Keratinocyte (primary cell): ENCODE data around the gene PRSS12. TPM values are rescaled to one million over a fixed set of nuclear protein-coding genes. Genes with fewer than 3 reads are reported as not detected.
"Not testable (repeated sequence)": the region's sequence is repeated elsewhere in the genome, so short reads cannot be mapped to it uniquely, and the experiment has no call there.

Experiments
- DNase-seq: peaks from one replicate; pipeline ENCODE4 v3.0.0-alpha.2; 2011; ENCODE audit warnings: low read depth, missing footprints, low spot score
- FAIRE-seq: peaks from 2 replicates; lab custom pipeline; 2011; peaks lifted over from hg19 to GRCh38; lab: Jason Lieb, UNC
- H2AFZ ChIP-seq: 2 replicates; pipeline ENCODE4 v1.6.0; 2012; ENCODE audit warnings: low read length, control low read depth, inconsistent platforms; ENCODE audit not compliant: control insufficient read depth
- H3K27ac ChIP-seq: 2 replicates; pipeline ENCODE4 v1.5.1; 2011; ENCODE audit warnings: low read length; ENCODE audit not compliant: control insufficient read depth, insufficient read depth
- H3K27me3 ChIP-seq: 3 replicates; pipeline ENCODE4 v1.6.0; 2011; ENCODE audit warnings: low read length; ENCODE audit not compliant: control insufficient read depth, insufficient read depth; ENCODE audit errors: extremely low read depth
- H3K36me3 ChIP-seq, 2 experiments: 2 replicates in 1 of 2; 3 replicates in 1 of 2; pipeline ENCODE4 v1.5.1; 2011; ENCODE audit warnings: low read length in 2 of 2, mild to moderate bottlenecking in 1 of 2; ENCODE audit not compliant: control insufficient read depth in 2 of 2, insufficient read depth in 2 of 2; ENCODE audit errors: extremely low read depth in 1 of 2
- H3K4me1 ChIP-seq: 3 replicates; pipeline ENCODE4 v1.5.1; 2011; ENCODE audit warnings: low read length; ENCODE audit not compliant: control insufficient read depth, insufficient read depth; ENCODE audit errors: extremely low read depth
- H3K4me2 ChIP-seq: 3 replicates; pipeline ENCODE4 v1.6.0; 2011; ENCODE audit warnings: low read depth, low read length; ENCODE audit not compliant: control insufficient read depth, insufficient read depth; ENCODE audit errors: extremely low read depth
- H3K4me3 ChIP-seq, 3 experiments: fragments of 200-600 bp in 1 of 3; sonication (generic) in 1 of 3; 2 replicates in 2 of 3; 3 replicates in 1 of 3; pipeline ENCODE4 v1.5.1; 2011 to 2016; ENCODE audit warnings: low read length in 3 of 3, mild to moderate bottlenecking in 3 of 3, control low read depth in 2 of 3, inconsistent platforms in 1 of 3, low read depth in 1 of 3, mixed read lengths in 1 of 3, mixed run types in 1 of 3, moderate library complexity in 1 of 3; ENCODE audit not compliant: control insufficient read depth in 2 of 3, insufficient read depth in 2 of 3; ENCODE audit errors: extremely low read depth in 1 of 3
- H3K79me2 ChIP-seq: 2 replicates; pipeline ENCODE4 v1.6.0; 2012; ENCODE audit warnings: low read length; ENCODE audit not compliant: control insufficient read depth, insufficient read depth
- H3K9ac ChIP-seq: 3 replicates; pipeline ENCODE4 v1.6.0; 2011; ENCODE audit warnings: low read length; ENCODE audit not compliant: control insufficient read depth, insufficient read depth; ENCODE audit errors: extremely low read depth
- H3K9me1 ChIP-seq: 3 replicates; pipeline ENCODE4 v1.6.0; 2011; ENCODE audit warnings: low read length; ENCODE audit not compliant: control insufficient read depth, insufficient read depth; ENCODE audit errors: extremely low read depth
- H3K9me3 ChIP-seq: 2 replicates; pipeline ENCODE4 v1.5.1; 2012; ENCODE audit warnings: low read depth, low read length; ENCODE audit not compliant: control insufficient read depth
- H4K20me1 ChIP-seq: 3 replicates; pipeline ENCODE4 v1.6.0; 2011; ENCODE audit warnings: low read length; ENCODE audit not compliant: control insufficient read depth, insufficient read depth; ENCODE audit errors: extremely low read depth
- CTCF ChIP-seq, 3 experiments: IDR thresholded peaks in 1 of 3; conservative IDR thresholded peaks in 1 of 3; optimal IDR thresholded peaks in 1 of 3; 2 replicates in 2 of 3; 3 replicates in 1 of 3; pipeline versions ENCODE3 to v1.5.1; 2011; ENCODE audit warnings: low read length in 3 of 3, mild to moderate bottlenecking in 3 of 3, moderate library complexity in 2 of 3, control low read depth in 1 of 3, inconsistent platforms in 1 of 3; ENCODE audit not compliant: insufficient read depth in 2 of 3; ENCODE audit errors: extremely low read depth in 1 of 3
- EZH2 ChIP-seq: IDR thresholded peaks from one replicate; pipeline ENCODE4 v1.6.1; 2012; ENCODE audit warnings: inconsistent platforms, mild to moderate bottlenecking, low read length, moderate library complexity
- dilution Hi-C: fragments of 300-500 bp; cut with MboI; formaldehyde crosslinking; loops from one replicate; pipeline ENCODE4 v1.7.0; 2020; ENCODE audit warnings: low sequenced_read_pairs; ENCODE audit not compliant: extremely low pct_ligation_motif_present
- polyA plus RNA-seq, 5 experiments: library from polyadenylated mRNA; depleted of rRNA in 3 of 5; stranded (reverse) in 3 of 5; stranded (forward) in 1 of 5; unstranded in 1 of 5; fragments of >200 nt; gene quantifications; 1 replicate in 1 of 5; 2 replicates in 3 of 5; 3 replicates in 1 of 5; pipeline versions ENCODE4 v1.2.1 to v1.2.3, GENCODE V29; 2011 to 2012; ENCODE audit warnings: missing spikeins in 2 of 5, low read depth in 1 of 5, low replicate concordance in 1 of 5

PRSS12 gene
- polyA plus RNA-seq, 1 donor (not counting 4 experiments of a cell fraction or from before 2014, with no cell fraction given), result 16.6 TPM

- no peak overlapping the region for H3K9ac ChIP-seq
- no peaks in the 10 kb centered on the region for H3K36me3 ChIP-seq
- dilution Hi-C loops, result no loop called here
- H3K4me3 ChIP-seq, result no peak overlapping the region
- H3K79me2 ChIP-seq, result no peaks in the 10 kb centered on the region
- FAIRE-seq (no peak), DNase-seq (no peak)
- no peak overlapping the region for H3K27ac ChIP-seq
- no peaks in the 10 kb centered on the region for H4K20me1 ChIP-seq
- no peaks in the 10 kb centered on the region for H3K27me3 ChIP-seq
- TF ChIP-seq EZH2, result no peak
- H2AFZ ChIP-seq, result no peak overlapping the region
- no peaks in the 10 kb centered on the region for H3K9me3 ChIP-seq
- no peaks in the 10 kb centered on the region for H3K9me1 ChIP-seq
- no peak overlapping the region for H3K4me2 ChIP-seq
- no peaks in the 10 kb centered on the region for H3K4me1 ChIP-seq
These were observed 84.0 kb downstream of the PRSS12 start for GRCh38 chr4:118268780-118269179.

- H3K27me3 ChIP-seq, FAIRE-seq, H3K9me1 ChIP-seq, H3K9me3 ChIP-seq, H3K4me1 ChIP-seq, H3K27ac ChIP-seq, H3K9ac ChIP-seq, DNase-seq, H2AFZ ChIP-seq, H3K36me3 ChIP-seq, H3K4me2 ChIP-seq, H4K20me1 ChIP-seq, H3K79me2 ChIP-seq, dilution Hi-C loops, H3K4me3 ChIP-seq: not testable (repeated sequence)
These were observed 86.7 kb downstream of the PRSS12 start for GRCh38 chr4:118266145-118266496.

- H3K36me3 ChIP-seq, result no peaks in the 10 kb centered on the region
- H3K4me3 ChIP-seq, result peak overlapping the region; percentile 58 to 64 (median 62)
- DNase-seq, result no peak
- no peaks in the 10 kb centered on the region for H4K20me1 ChIP-seq
- H3K27me3 ChIP-seq, result no peaks in the 10 kb centered on the region
- FAIRE-seq, result no peak
- H2AFZ ChIP-seq, result peak overlapping the region; percentile 75
- no peaks in the 10 kb centered on the region for H3K4me1 ChIP-seq
- no peaks in the 10 kb centered on the region for H3K9me1 ChIP-seq
- peak overlapping the region; percentile 57 for H3K4me2 ChIP-seq
- no peaks in the 10 kb centered on the region for H3K9me3 ChIP-seq
- H3K27ac ChIP-seq, result no peak overlapping the region
- peak overlapping the region; percentile 43 for H3K9ac ChIP-seq
- no peaks in the 10 kb centered on the region for H3K79me2 ChIP-seq
- TF ChIP-seq EZH2 (no peak), CTCF (optimal IDR thresholded peaks at IDR 0.05 in 1 of 3, IDR thresholded peaks at IDR 0.05 in 1 of 3, conservative IDR thresholded peaks at IDR 0.05 in 1 of 3; ENCODE audit: extremely low read depth in 1 of 3, insufficient read depth in 2 of 3, low read length in 3 of 3) (no peak)
- dilution Hi-C loops, result no loop called here
These were observed 87.3 kb downstream of the PRSS12 start for GRCh38 chr4:118265312-118266144.
